T-helper 1 cell treated with Interleukin-12 subunit alpha and Interleukin-12 subunit beta and Interleukin-4 antibody, amounts not matched to agents 30 μg/mL and 1 μg/mL, for 36 hours (primary cell): ENCODE results near the gene PGLYRP2.

Source experiments
- H3K27ac Mint-ChIP-seq: one replicate; pipeline ENCODE4 v1.8.0; 2021; ENCODE audit warnings: mild to moderate bottlenecking, mixed read lengths
- H3K27me3 Mint-ChIP-seq: one replicate; pipeline ENCODE4 v1.8.0; 2021; ENCODE audit warnings: low read depth, mixed read lengths
- H3K36me3 Mint-ChIP-seq: one replicate; pipeline ENCODE4 v1.8.0; 2021; ENCODE audit warnings: low read depth, mixed read lengths
- H3K4me1 Mint-ChIP-seq: one replicate; pipeline ENCODE4 v1.8.0; 2021; ENCODE audit warnings: low read depth, mixed read lengths
- H3K4me3 Mint-ChIP-seq: one replicate; pipeline ENCODE4 v1.8.0; 2021; ENCODE audit warnings: mild to moderate bottlenecking, moderate library complexity, mixed read lengths
- H3K9me3 Mint-ChIP-seq: one replicate; pipeline ENCODE4 v1.8.0; 2021; ENCODE audit warnings: mixed read lengths

PGLYRP2 gene

DNA sequence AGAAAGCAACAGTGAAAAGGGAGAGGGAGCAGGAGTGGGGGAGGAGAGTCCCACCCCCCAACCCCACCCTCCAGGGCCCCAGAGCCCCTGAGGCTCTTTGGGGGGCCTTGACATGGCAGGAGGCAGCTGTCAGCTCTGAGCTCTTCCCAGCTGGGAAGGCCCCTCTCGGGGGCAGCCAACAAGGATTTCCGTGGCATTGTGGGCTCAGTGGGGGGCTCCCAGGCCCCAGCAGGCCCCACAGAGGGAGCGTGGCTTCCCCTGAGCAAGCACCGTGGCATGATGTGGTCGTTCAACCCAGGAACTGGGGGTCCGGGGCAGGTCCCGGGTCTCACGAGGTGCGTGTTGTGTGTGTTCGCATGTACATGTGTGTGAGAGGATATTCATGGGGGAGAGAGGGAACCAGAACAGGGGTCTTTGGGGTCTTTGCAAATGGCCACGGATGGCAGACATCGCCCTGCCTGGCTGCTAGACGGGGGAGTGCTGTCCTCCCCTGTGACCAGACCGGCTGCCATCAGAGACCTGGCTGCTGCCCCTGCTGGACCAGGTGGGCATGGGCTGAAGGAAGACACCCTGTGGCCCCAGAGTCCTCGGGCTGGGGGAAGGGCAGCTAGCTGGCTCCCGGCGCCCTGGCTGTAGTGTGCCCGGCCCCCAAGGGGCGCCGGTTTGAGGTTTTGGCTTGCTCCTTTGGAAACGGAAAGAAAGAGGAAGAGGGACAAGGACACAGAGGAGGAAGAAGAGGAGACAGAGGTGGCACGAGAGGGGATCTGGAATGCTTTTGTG lies 56.8 kb downstream of the PGLYRP2 start:
- Mint-ChIP-seq H3K27me3 (no peaks in the 10 kb centered on the region), H3K4me3 (no peak overlapping the region), H3K36me3 (peaks cover 39% of the 10 kb centered on the region), H3K9me3 (peaks cover 4% of the 10 kb centered on the region), H3K4me1 (peaks cover 19% of the 10 kb centered on the region), H3K27ac (no peak overlapping the region)

GRCh38 chr19:15421721-15422260 lies 57.5 kb downstream of the PGLYRP2 start:
- H3K27ac Mint-ChIP-seq, result no peak overlapping the region
- H3K27me3 Mint-ChIP-seq, result no peaks in the 10 kb centered on the region
- peaks cover 4% of the 10 kb centered on the region for H3K9me3 Mint-ChIP-seq
- H3K36me3 Mint-ChIP-seq, result peaks cover 38% of the 10 kb centered on the region
- no peak overlapping the region for H3K4me3 Mint-ChIP-seq
- H3K4me1 Mint-ChIP-seq, result peaks cover 22% of the 10 kb centered on the region

DNA sequence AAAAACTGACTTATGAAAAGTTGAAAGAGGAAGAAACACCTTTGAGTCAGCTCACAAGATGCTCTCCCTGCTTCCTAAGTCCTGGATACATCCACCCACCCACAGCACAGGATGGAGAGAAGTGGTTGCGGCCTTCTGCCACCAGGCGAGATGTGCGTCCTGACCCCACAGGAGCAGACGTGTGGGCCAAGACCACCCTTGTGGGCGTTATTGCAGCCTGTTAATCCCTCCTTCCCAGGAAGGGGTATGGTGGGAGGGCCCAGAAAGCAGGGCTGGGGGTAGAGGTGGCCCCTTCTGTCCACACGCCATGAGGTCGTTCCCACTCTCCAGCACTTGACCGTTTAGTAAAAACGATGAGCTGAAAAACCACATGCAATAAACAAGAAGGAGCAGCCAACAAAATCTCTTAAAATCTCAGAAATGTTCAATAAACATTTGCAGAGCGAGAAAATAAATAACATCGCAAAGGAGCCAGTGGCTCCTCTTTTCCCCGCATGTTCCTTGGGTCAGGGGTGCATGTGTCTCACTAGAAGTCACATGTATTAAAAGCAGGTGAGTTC lies 58.1 kb downstream of the PGLYRP2 start:
- Mint-ChIP-seq H3K4me1 (peaks cover 27% of the 10 kb centered on the region), H3K27me3 (no peaks in the 10 kb centered on the region), H3K27ac (no peak overlapping the region), H3K4me3 (no peak overlapping the region), H3K36me3 (peaks cover 36% of the 10 kb centered on the region), H3K9me3 (peaks cover 4% of the 10 kb centered on the region)

DNA sequence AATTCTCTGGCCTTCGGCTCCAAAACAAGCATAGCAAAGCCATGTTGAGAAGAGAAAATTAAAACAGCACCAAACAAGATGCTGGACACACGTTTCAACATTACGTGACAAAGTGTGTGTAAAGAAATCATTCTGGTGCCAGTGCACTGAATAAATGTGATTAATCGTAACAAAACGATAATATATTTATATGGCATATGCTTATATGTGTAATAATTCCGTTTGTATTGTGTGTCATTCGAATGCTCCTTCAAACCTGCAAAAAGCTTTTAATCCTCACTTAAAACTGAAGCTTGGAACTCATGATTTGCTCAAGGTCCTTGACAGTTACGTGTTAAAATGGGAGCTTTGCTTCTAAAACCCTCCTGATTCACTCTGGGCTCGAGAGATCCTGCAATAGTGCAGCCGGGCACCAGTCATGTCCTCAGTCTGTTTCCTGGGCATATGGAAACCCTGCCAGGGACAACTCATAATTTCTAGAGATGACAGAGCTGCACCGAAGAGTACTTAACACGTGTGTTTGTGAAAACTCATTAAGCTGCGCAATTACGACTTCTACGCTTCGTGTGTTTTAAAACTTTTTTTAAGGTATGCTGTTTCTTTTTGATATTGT lies 59.8 kb downstream of the PGLYRP2 start:
- Mint-ChIP-seq H3K27me3 (no peaks in the 10 kb centered on the region), H3K36me3 (peaks cover 33% of the 10 kb centered on the region), H3K4me1 (peaks cover 25% of the 10 kb centered on the region), H3K4me3 (peak overlapping the region; percentile 99), H3K27ac (no peak overlapping the region), H3K9me3 (peaks cover 4% of the 10 kb centered on the region)
